Measurements from ENCODE around the gene VPS13A.

VPS13A gene

GRCh38 chr9:77462066-77462465 is 284.7 kb downstream of the VPS13A start:
- no peak for DNase-seq

- no peak for DNase-seq
These were observed 285.8 kb downstream of the VPS13A start for GRCh38 chr9:77463151-77463550.

GRCh38 chr9:77464661-77465060 is 287.3 kb downstream of the VPS13A start:
- no peak for DNase-seq

GRCh38 chr9:77469515-77470231 is 292.3 kb downstream of the VPS13A start:
- no peak for DNase-seq
